IMR-90 (cell line): ENCODE data around the gene GOLT1A. TPM values are rescaled to one million over a fixed set of nuclear protein-coding genes. Genes with fewer than 3 reads are reported as not detected.

Source experiments
- ATAC-seq: fragments of 200-7000 bp; cut with Tn5 transposase; 2 replicates; pipeline ENCODE4 v1.9.1; 2020; ENCODE audit warnings: low read depth, mild to moderate bottlenecking, moderate library complexity
- BruUV-seq: library from RNA; stranded (reverse); fragments of 400-500 nt; replicated peaks from 2 replicates; lab custom pipeline; 2021; lab: Mats Ljungman, UMichigan
- CTCF ChIA-PET: fragments of 300-600 bp; formaldehyde crosslinking; extraction: SDS; loops from one replicate; lab custom pipeline; 2021; ENCODE audit warnings: antibody characterized with exemption; lab: Yijun Ruan, JAX
- POLR2A ChIA-PET: fragments of 300-600 bp; sonication (Branson Sonifier 250); formaldehyde crosslinking; loops from one replicate; lab custom pipeline; 2022; ENCODE audit warnings: antibody characterized with exemption; ENCODE audit not compliant: unreplicated experiment; lab: Charles Lee
- DNase-seq: peaks from one replicate; pipeline ENCODE4 v3.0.0; 2013
- H2AFZ ChIP-seq: replicated peaks from 2 replicates; pipeline ENCODE3; 2013; ENCODE audit warnings: low read length, mild to moderate bottlenecking; ENCODE audit not compliant: poor library complexity
- H2AK5ac ChIP-seq: 2 replicates; pipeline ENCODE4 v1.6.1; 2013; ENCODE audit warnings: low read depth, low read length, inconsistent platforms
- H2AK9ac ChIP-seq: replicated peaks from 2 replicates; pipeline ENCODE3; 2013; ENCODE audit warnings: mild to moderate bottlenecking, low read depth, low read length, moderate library complexity; ENCODE audit not compliant: poor library complexity
- H2BK120ac ChIP-seq: 2 replicates; pipeline ENCODE4 v1.6.1; 2013; ENCODE audit warnings: low read depth, low read length, inconsistent platforms
- H2BK15ac ChIP-seq: 3 replicates; pipeline ENCODE4 v1.6.1; 2013; ENCODE audit warnings: low read depth, low read length, inconsistent platforms
- H2BK20ac ChIP-seq: 2 replicates; pipeline ENCODE4 v1.6.1; 2013; ENCODE audit warnings: low read depth, mild to moderate bottlenecking, inconsistent platforms, low read length, moderate library complexity
- H2BK5ac ChIP-seq: 2 replicates; pipeline ENCODE4 v1.6.1; 2013; ENCODE audit warnings: mild to moderate bottlenecking, low read depth, low read length, inconsistent platforms; ENCODE audit not compliant: poor library complexity, severe bottlenecking
- H3K14ac ChIP-seq: replicated peaks from 2 replicates; pipeline ENCODE4 v1.6.1; 2013; ENCODE audit warnings: low read depth, low read length, inconsistent platforms
- H3K18ac ChIP-seq: 2 replicates; pipeline ENCODE4 v1.6.1; 2013; ENCODE audit warnings: low read depth, low read length, control low read depth
- H3K23ac ChIP-seq: 2 replicates; pipeline ENCODE4 v1.6.1; 2013; ENCODE audit warnings: low read depth, low read length, inconsistent platforms
- H3K27ac ChIP-seq: 2 replicates; pipeline ENCODE4 v1.5.1; 2013; ENCODE audit warnings: mild to moderate bottlenecking, control low read depth, low read length; ENCODE audit not compliant: insufficient read depth
- H3K27me3 ChIP-seq: 2 replicates; pipeline ENCODE4 v1.6.1; 2013; ENCODE audit warnings: low read length; ENCODE audit not compliant: control insufficient read depth, insufficient read depth
- H3K36me3 ChIP-seq: 2 replicates; pipeline ENCODE4 v1.6.1; 2013; ENCODE audit warnings: low read length, mixed read lengths; ENCODE audit not compliant: control insufficient read depth, insufficient read depth
- H3K4ac ChIP-seq: 2 replicates; pipeline ENCODE4 v1.6.1; 2013; ENCODE audit warnings: low read depth, low read length, inconsistent platforms
- H3K4me1 ChIP-seq: 2 replicates; pipeline ENCODE4 v1.6.1; 2013; ENCODE audit warnings: low read length, mixed read lengths; ENCODE audit not compliant: control insufficient read depth, insufficient read depth
- H3K4me2 ChIP-seq: 2 replicates; pipeline ENCODE4 v1.6.1; 2013; ENCODE audit warnings: low read depth, mild to moderate bottlenecking, control low read depth, low read length, moderate library complexity
- H3K4me3 ChIP-seq: 2 replicates; pipeline ENCODE4 v1.5.1; 2013; ENCODE audit warnings: low read depth, mild to moderate bottlenecking, control low read depth, low read length, moderate library complexity; ENCODE audit not compliant: insufficient read depth
- H3K56ac ChIP-seq: 2 replicates; pipeline ENCODE4 v1.6.1; 2013; ENCODE audit warnings: low read length, inconsistent platforms; ENCODE audit not compliant: insufficient read depth; ENCODE audit errors: extremely low read depth
- H3K79me1 ChIP-seq, 2 experiments: 2 replicates each; pipeline ENCODE4 v1.6.1; 2013; ENCODE audit warnings: low read length in 2 of 2, inconsistent platforms in 1 of 2, low read depth in 1 of 2
- H3K9ac ChIP-seq: 2 replicates; pipeline ENCODE4 v1.6.1; 2013; ENCODE audit warnings: low read depth, low read length, control low read depth
- H3K9me1 ChIP-seq: 2 replicates; pipeline ENCODE4 v1.6.1; 2013; ENCODE audit warnings: low read length, inconsistent platforms; ENCODE audit not compliant: insufficient read depth
- H3K9me3 ChIP-seq: 2 replicates; pipeline ENCODE4 v1.6.1; 2013; ENCODE audit warnings: low read length; ENCODE audit not compliant: control insufficient read depth, insufficient read depth
- H4K20me1 ChIP-seq: 2 replicates; pipeline ENCODE4 v1.6.1; 2013; ENCODE audit warnings: low read length, inconsistent platforms; ENCODE audit not compliant: insufficient read depth
- H4K5ac ChIP-seq: 2 replicates; pipeline ENCODE4 v1.6.1; 2013; ENCODE audit warnings: mild to moderate bottlenecking, low read depth, low read length, control low read depth
- H4K8ac ChIP-seq, 2 experiments: 2 replicates each; pipeline ENCODE4 v1.6.1; 2013; ENCODE audit warnings: low read depth in 2 of 2, low read length in 2 of 2, control low read depth in 1 of 2, inconsistent platforms in 1 of 2
- H4K91ac ChIP-seq: 2 replicates; pipeline ENCODE4 v1.6.1; 2013; ENCODE audit warnings: low read depth, low read length, inconsistent platforms; ENCODE audit not compliant: insufficient read depth
- BHLHE40 ChIP-seq: fragments of 150-350 bp; IDR thresholded peaks from 2 replicates; pipeline ENCODE4 v1.6.1; 2016; ENCODE audit warnings: mild to moderate bottlenecking, low read depth, low read length
- CHD1 ChIP-seq: IDR thresholded peaks from 2 replicates; pipeline ENCODE4 v1.6.1; 2012; ENCODE audit warnings: low read depth, low read length, improper control_type of control experiment
- MAFK ChIP-seq: IDR thresholded peaks from 2 replicates; pipeline ENCODE4 v1.6.1; 2012; ENCODE audit warnings: low read depth, low read length, improper control_type of control experiment
- MAZ ChIP-seq: IDR thresholded peaks from 2 replicates; pipeline ENCODE4 v1.6.1; 2012; ENCODE audit warnings: low read depth, mild to moderate bottlenecking, low read length, improper control_type of control experiment, moderate library complexity, borderline replicate concordance
- WGBS, 2 experiments: methylation state at CpG; one replicate each; pipeline versions ENCODE4 v1.1.5 to v1.1.7; 2013; ENCODE audit warnings: missing lambda C conversion rate in 2 of 2; ENCODE audit not compliant: insufficient read length in 1 of 2; ENCODE audit errors: extremely low coverage in 2 of 2; 5-methylcytosine and 5-hydroxymethylcytosine counted together
- dilution Hi-C: fragments of 300-500 bp; cut with HindIII; formaldehyde crosslinking; loops from one replicate; pipeline ENCODE4 v1.14.3; 2018; ENCODE audit warnings: low sequenced_read_pairs; ENCODE audit not compliant: unreplicated experiment
- in situ Hi-C: fragments of 300-500 bp; cut with MboI; formaldehyde crosslinking; loops from 3 replicates; pipeline ENCODE4 v1.14.3; 2019; ENCODE audit warnings: low sequenced_read_pairs, inconsistent platforms, mixed read lengths
- intact Hi-C: fragments of 100-400 bp; cut with micrococcal nuclease; formaldehyde crosslinking; loops from 2 replicates; pipeline ENCODE4 v1.10.0; 2022
- polyA plus RNA-seq, 3 experiments: library from polyadenylated mRNA; depleted of rRNA; stranded (reverse); fragments of >200 nt; gene quantifications; 2 replicates each; pipeline ENCODE4 v1.2.3, GENCODE V29; 2012; ENCODE audit warnings: low replicate concordance in 1 of 3
- total RNA-seq: library from RNA; depleted of rRNA; stranded (reverse); fragments of >200 nt; gene quantifications from 2 replicates; pipeline ENCODE4 v1.2.3, GENCODE V29; 2012

Gene GOLT1A
- total and polyA plus RNA-seq, 2 of the 4 experiments (the other 2 are of a cell fraction), result 0.32 TPM; not detected in 1

DNA sequence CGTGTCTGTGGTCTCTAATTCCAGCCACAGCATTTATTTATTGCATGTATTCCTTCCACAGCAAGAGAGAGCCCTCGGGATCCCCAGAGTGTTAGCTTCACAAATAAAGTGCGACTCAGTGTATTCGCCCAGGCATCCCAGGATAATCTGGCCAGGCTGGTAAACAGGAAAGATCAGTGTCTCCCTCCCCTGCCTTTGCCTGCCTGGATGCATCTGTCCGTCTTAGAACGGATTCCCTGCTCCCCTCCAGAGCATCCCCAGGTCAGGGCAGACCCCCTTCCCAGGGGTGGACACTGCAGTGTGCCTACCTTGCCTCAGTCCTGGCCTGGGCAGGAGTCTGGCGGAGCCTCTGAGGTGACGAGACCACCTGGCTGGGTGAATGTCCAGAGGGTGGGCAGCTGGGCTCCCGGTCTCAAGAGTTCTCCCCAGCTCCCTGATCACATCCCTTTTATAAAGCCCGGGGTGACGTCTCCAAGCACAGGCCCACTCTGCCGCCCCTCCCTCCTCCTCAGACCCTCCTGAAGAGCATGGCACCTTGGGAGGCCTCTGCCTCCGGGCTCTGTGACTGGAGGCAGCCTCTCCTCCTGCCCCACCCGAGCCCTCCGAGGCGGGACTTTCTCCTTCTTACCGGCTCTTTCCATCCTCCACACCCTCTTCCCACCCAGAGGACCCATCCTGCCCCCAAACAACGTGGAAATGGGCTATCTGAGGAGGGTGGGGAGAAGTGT is 17.6 kb downstream of the GOLT1A start, which contains the start of gene KISS1 (continued):
- no peak for TF ChIP-seq MAZ
- TF ChIP-seq BHLHE40, result no peak

DNA sequence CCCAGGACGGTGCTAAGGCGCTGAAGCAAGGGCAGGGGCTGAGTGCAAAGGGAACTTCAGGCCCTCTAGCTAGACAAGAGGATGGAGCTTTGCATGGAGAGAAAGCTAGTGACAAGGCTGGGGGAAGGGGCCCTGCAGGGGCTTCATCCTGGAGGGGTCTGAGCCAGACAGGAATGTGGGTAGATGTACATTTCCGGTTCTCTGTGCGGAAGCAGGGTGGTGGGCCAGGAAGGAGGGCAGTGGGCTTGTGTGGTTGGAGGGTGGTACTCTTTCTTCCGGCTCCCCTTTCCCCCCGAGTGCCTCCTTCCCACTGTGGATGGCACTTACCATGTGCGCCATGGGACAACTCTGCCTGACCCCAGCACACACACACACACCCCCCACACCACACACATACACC is 19.0 kb downstream of the GOLT1A start:
- CTCF ChIA-PET, result no interaction called here
- peak overlapping the region; percentile 100; the same call in 2 of the 3 replicates for H2BK15ac ChIP-seq
- peak overlapping the region; percentile 100 for H2BK20ac ChIP-seq
- H3K56ac ChIP-seq, result no peak overlapping the region
- H4K91ac ChIP-seq, result peak overlapping the region; percentile 99
- peak overlapping the region; percentile 100; the same call in 1 of the 2 replicates for H3K23ac ChIP-seq
- TF ChIP-seq CHD1 (no peak), BHLHE40 (no peak), MAFK (no peak)
- H2AK5ac ChIP-seq, result peak overlapping the region; percentile 100
- H3K27ac ChIP-seq, result no peak overlapping the region
- WGBS, 2 experiments, result no CpG with 5 or more reads among the region's 7 CpGs
- H3K9me1 ChIP-seq, result peaks cover 33% of the 10 kb centered on the region
- H2BK120ac ChIP-seq, result peak overlapping the region; percentile 100
- H4K5ac ChIP-seq, result peak overlapping the region; percentile 92; the same call in 1 of the 2 replicates
- peak overlapping the region; percentile 81 for H2AK9ac ChIP-seq
- H4K20me1 ChIP-seq, result no peaks in the 10 kb centered on the region
- dilution Hi-C loops, result no loop called here
- peak overlapping the region; percentile 100 for H3K4ac ChIP-seq
- no TSS peak for BruUV-seq
- H3K9ac ChIP-seq, result no peak overlapping the region
- H3K27me3 ChIP-seq, result no peaks in the 10 kb centered on the region
- peak overlapping the region; percentile 100 for H2BK5ac ChIP-seq
- peak overlapping the region; percentile 72 to 99 for H4K8ac ChIP-seq
- H3K79me1 ChIP-seq, result peaks cover 6 to 30% of the 10 kb centered on the region in 2 experiments; a peak in 3 of 4 replicates
- in situ Hi-C loops, result no loop called here
- no peak overlapping the region for H3K4me3 ChIP-seq
- peak overlapping the region; percentile 47 for H2AFZ ChIP-seq
- no peak overlapping the region; the same call in 1 of the 2 replicates for H3K4me2 ChIP-seq
- H3K4me1 ChIP-seq, result peaks cover 41% of the 10 kb centered on the region
- intact Hi-C loops, result no loop called here
- H3K14ac ChIP-seq, result peak overlapping the region; percentile 100
- ATAC-seq, result no peak
- POLR2A ChIA-PET, result no interaction called here
- peak overlapping the region; percentile 98; the same call in 1 of the 2 replicates for H3K18ac ChIP-seq
- no peaks in the 10 kb centered on the region for H3K9me3 ChIP-seq
- no peaks in the 10 kb centered on the region for H3K36me3 ChIP-seq
- DNase-seq, result no peak
